Testis (tissue), 2 donors: Measurements from ENCODE around the gene OSBPL3.

Experiments used
- POLR2A ChIP-seq: fragments of 450-650 bp; IDR thresholded peaks from one replicate; pipeline ENCODE4 v1.6.1; 2017; ENCODE audit warnings: antibody characterized with exemption, mild to moderate bottlenecking, moderate library complexity
- TF ChIP-seq, protein P1 (sequence below), 3 experiments: fragments of 450-650 bp in 2 of 3; fragments of 200-600 bp in 1 of 3; sonication (generic) in 1 of 3; IDR thresholded peaks; one replicate each; pipeline ENCODE4 v1.5.1; 2016 to 2019; ENCODE audit warnings: antibody characterized with exemption in 3 of 3, mild to moderate bottlenecking in 2 of 3, moderate library complexity in 1 of 3

DNA sequence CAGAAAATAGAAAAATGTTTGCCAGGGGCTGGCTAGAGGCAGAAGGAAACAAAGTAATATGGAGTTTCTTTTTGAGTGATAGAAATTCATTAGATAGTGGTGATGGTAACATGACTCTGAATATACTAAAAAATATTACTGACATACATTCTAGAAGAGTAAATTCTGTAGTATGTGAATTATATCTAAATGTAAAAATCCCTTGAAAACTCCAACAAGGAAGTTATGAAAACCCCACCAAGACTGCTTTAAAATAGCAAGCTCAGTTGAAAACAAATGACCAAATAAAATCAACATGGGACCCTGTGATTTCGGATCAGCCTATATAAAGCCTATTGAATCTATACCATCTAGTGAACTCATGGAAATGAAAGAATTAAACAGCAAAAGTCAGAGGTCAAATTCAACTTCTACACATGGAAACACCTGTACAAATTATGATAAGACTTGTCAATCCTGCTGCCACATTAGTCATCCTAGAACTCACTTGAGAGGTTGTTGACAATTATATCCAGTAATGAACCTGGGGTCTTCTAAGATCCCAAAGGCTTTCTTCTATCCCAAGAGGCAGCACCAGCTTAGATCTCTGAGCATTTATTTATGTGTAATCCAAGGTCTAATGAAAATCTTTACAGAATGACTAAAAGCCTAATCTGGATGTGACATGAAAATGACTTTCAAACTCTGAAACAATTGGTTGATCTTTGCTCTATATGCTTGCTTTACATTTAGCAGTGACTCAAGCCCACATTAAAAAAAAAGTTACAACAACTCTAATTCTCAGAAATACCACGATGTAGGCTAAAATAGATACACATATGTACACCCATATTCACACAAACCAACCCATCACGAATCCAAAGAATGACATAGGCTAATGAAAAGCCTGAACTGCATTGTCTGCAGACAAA lies 59.3 kb downstream of the OSBPL3 start:
- TF ChIP-seq, protein P1, sequence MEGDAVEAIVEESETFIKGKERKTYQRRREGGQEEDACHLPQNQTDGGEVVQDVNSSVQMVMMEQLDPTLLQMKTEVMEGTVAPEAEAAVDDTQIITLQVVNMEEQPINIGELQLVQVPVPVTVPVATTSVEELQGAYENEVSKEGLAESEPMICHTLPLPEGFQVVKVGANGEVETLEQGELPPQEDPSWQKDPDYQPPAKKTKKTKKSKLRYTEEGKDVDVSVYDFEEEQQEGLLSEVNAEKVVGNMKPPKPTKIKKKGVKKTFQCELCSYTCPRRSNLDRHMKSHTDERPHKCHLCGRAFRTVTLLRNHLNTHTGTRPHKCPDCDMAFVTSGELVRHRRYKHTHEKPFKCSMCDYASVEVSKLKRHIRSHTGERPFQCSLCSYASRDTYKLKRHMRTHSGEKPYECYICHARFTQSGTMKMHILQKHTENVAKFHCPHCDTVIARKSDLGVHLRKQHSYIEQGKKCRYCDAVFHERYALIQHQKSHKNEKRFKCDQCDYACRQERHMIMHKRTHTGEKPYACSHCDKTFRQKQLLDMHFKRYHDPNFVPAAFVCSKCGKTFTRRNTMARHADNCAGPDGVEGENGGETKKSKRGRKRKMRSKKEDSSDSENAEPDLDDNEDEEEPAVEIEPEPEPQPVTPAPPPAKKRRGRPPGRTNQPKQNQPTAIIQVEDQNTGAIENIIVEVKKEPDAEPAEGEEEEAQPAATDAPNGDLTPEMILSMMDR (IDR thresholded peaks at IDR 0.05) = no peak
- TF ChIP-seq POLR2A = no peak
